ENCODE data around the gene ANKRD53.

ANKRD53 gene

GRCh38 chr2:70985956-70986355, 7.5 kb downstream of the ANKRD53 start:
- no peaks in the 10 kb centered on the region for H3K9me2 ChIP-seq (replicated peaks; ENCODE audit: insufficient read depth, low read length)
- H3K9ac ChIP-seq (ENCODE audit: low read length) = no peak overlapping the region
- no peaks in the 10 kb centered on the region for H3K36me3 ChIP-seq (ENCODE audit: low read length)
- no peak overlapping the region for H2AFZ ChIP-seq (ENCODE audit: low read depth, low read length, severe bottlenecking)
- no peak overlapping the region for H3K27ac ChIP-seq (ENCODE audit: low read depth, low read length)
- no peaks in the 10 kb centered on the region for H4K20me1 ChIP-seq (ENCODE audit: low read depth, low read length)
- no peak overlapping the region for H3K4me3 ChIP-seq (ENCODE audit: insufficient read depth, low read length, poor library complexity, severe bottlenecking)
- no peaks in the 10 kb centered on the region for H3F3A ChIP-seq (ENCODE audit: insufficient read depth)
- H3K79me2 ChIP-seq (ENCODE audit: insufficient read depth, low read length) = no peaks in the 10 kb centered on the region
- H3K4me2 ChIP-seq (ENCODE audit: low read depth, low read length, poor library complexity, severe bottlenecking) = no peak overlapping the region
- H3K9me3 ChIP-seq (ENCODE audit: insufficient read depth, low read length) = no peaks in the 10 kb centered on the region
- H3K27me3 ChIP-seq (ENCODE audit: low read length) = no peaks in the 10 kb centered on the region
- TF ChIP-seq EZH2phosphoT487 (conservative IDR thresholded peaks at IDR 0.05; ENCODE audit: low read length) (no peak), CTCF (IDR thresholded peaks at IDR 0.05; ENCODE audit: insufficient read depth, low read length, poor library complexity, severe bottlenecking) (no peak)

GRCh38 chr2:70986499-70987189, 8.2 kb downstream of the ANKRD53 start:
- H3K4me3 ChIP-seq (ENCODE audit: insufficient read depth, low read length, poor library complexity, severe bottlenecking) = no peak overlapping the region
- H3K9ac ChIP-seq (ENCODE audit: low read length) = no peak overlapping the region
- no peaks in the 10 kb centered on the region for H3K27me3 ChIP-seq (ENCODE audit: low read length)
- H4K20me1 ChIP-seq (ENCODE audit: low read depth, low read length) = no peaks in the 10 kb centered on the region
- no peaks in the 10 kb centered on the region for H3K36me3 ChIP-seq (ENCODE audit: low read length)
- TF ChIP-seq EZH2phosphoT487 (conservative IDR thresholded peaks at IDR 0.05; ENCODE audit: low read length) = no peak
- TF ChIP-seq CTCF (IDR thresholded peaks at IDR 0.05; ENCODE audit: insufficient read depth, low read length, poor library complexity, severe bottlenecking) = no peak
- no peaks in the 10 kb centered on the region for H3K9me3 ChIP-seq (ENCODE audit: insufficient read depth, low read length)
- H3K27ac ChIP-seq (ENCODE audit: low read depth, low read length) = no peak overlapping the region
- no peaks in the 10 kb centered on the region for H3K9me2 ChIP-seq (replicated peaks; ENCODE audit: insufficient read depth, low read length)
- no peaks in the 10 kb centered on the region for H3F3A ChIP-seq (ENCODE audit: insufficient read depth)
- H3K4me2 ChIP-seq (ENCODE audit: low read depth, low read length, poor library complexity, severe bottlenecking) = no peak overlapping the region
- H2AFZ ChIP-seq (ENCODE audit: low read depth, low read length, severe bottlenecking) = no peak overlapping the region
- H3K79me2 ChIP-seq (ENCODE audit: insufficient read depth, low read length) = peaks cover 2% of the 10 kb centered on the region; the same call in 1 of the 2 replicates

- Histone ChIP-seq H3K9ac (ENCODE audit: low read length) (no peak overlapping the region), H3K9me3 (ENCODE audit: insufficient read depth, low read length) (no peaks in the 10 kb centered on the region), H3K27me3 (ENCODE audit: low read length) (no peaks in the 10 kb centered on the region), H3K9me2 (replicated peaks; ENCODE audit: insufficient read depth, low read length) (no peaks in the 10 kb centered on the region), H3K4me3 (ENCODE audit: insufficient read depth, low read length, poor library complexity, severe bottlenecking) (no peak overlapping the region), H3F3A (ENCODE audit: insufficient read depth) (no peaks in the 10 kb centered on the region), H3K27ac (ENCODE audit: low read depth, low read length) (no peak overlapping the region), H3K79me2 (ENCODE audit: insufficient read depth, low read length) (peaks cover 4% of the 10 kb centered on the region; the same call in 1 of the 2 replicates), H3K4me2 (ENCODE audit: low read depth, low read length, poor library complexity, severe bottlenecking) (no peak overlapping the region), H2AFZ (ENCODE audit: low read depth, low read length, severe bottlenecking) (no peak overlapping the region), H4K20me1 (ENCODE audit: low read depth, low read length) (no peaks in the 10 kb centered on the region), H3K36me3 (ENCODE audit: low read length) (no peaks in the 10 kb centered on the region)
- TF ChIP-seq CTCF (IDR thresholded peaks at IDR 0.05; ENCODE audit: insufficient read depth, low read length, poor library complexity, severe bottlenecking) (no peak), EZH2phosphoT487 (conservative IDR thresholded peaks at IDR 0.05; ENCODE audit: low read length) (no peak)
Observed at GRCh38 chr2:70987386-70987785, 9.0 kb downstream of the ANKRD53 start.
